ENCODE results near the gene TMEM223.
"Not testable (repeated sequence)": the region's sequence is repeated elsewhere in the genome, so short reads cannot be mapped to it uniquely, and the experiment has no call there.

TMEM223 gene

GRCh38 chr11:62752994-62753735 lies 38.6 kb downstream of the TMEM223 start:
- DNase-seq (ENCODE audit: low read depth in 2 of 2), result no peak

- no peak for DNase-seq (ENCODE audit: low read depth in 2 of 2)
These were observed 39.5 kb downstream of the TMEM223 start for GRCh38 chr11:62752177-62752785.

GRCh38 chr11:62749931-62750330 lies 41.9 kb downstream of the TMEM223 start:
- DNase-seq (ENCODE audit: low read depth in 2 of 2), result not testable (repeated sequence)

- DNase-seq (ENCODE audit: low read depth in 2 of 2), result no peak
These were observed 44.2 kb downstream of the TMEM223 start for GRCh38 chr11:62747475-62748160.

Measured in stimulated activated CD4-positive, alpha-beta T cell treated with anti-CD3 and anti-CD28 coated beads, Interleukin-1b, Interleukin-23, amount 100 ng/mL, for 4 hours (primary cell).